ENCODE measurements around the gene ZP4. TPM values are rescaled to one million over a fixed set of nuclear protein-coding genes. Genes with fewer than 3 reads are reported as not detected.

The ZP4 gene
- total and polyA plus RNA-seq, 2 experiments from 2014 or later = not detected

GRCh38 chr1:237938068-237938467 is 47.3 kb upstream of the ZP4 start (continued):
- TF ChIP-seq ZNF462 (CRISPR knock-in tag; IDR thresholded peaks at IDR 0.05) (no peak), REST (IDR thresholded peaks at IDR 0.05; ENCODE audit: unreplicated experiment) (no peak), EZH2phosphoT487 (IDR thresholded peaks at IDR 0.05; ENCODE audit: unreplicated experiment) (no peak)

GRCh38 chr1:237932816-237933215 is 42.1 kb upstream of the ZP4 start:
- Mint-ChIP-seq H3K4me1 (no peaks in the 10 kb centered on the region), H3K4me3 (no peak overlapping the region), H3K27ac (no peak overlapping the region), H3K36me3 (ENCODE audit: low read depth) (no peaks in the 10 kb centered on the region), H3K9me3 (no peaks in the 10 kb centered on the region), H3K27me3 (ENCODE audit: insufficient read depth, low read depth, poor library complexity) (peaks cover 1% of the 10 kb centered on the region)
- Histone ChIP-seq H3K27me3 (ENCODE audit: insufficient read depth) (no peaks in the 10 kb centered on the region), H3K79me2 (replicated peaks; ENCODE audit: insufficient read depth) (no peaks in the 10 kb centered on the region), H4K20me1 (replicated peaks; ENCODE audit: insufficient read depth) (no peaks in the 10 kb centered on the region), H2AFZ (no peak overlapping the region), H3K4me1 (ENCODE audit: insufficient read depth) (no peaks in the 10 kb centered on the region), H3K36me3 (ENCODE audit: insufficient read depth) (no peaks in the 10 kb centered on the region), H3K4me2 (no peak overlapping the region), H3K4me3 (no peak overlapping the region), H3K27ac (ENCODE audit: low read depth) (no peak overlapping the region), H3F3A (replicated peaks; ENCODE audit: low read depth) (no peaks in the 10 kb centered on the region), H3K9me2 (ENCODE audit: insufficient read depth) (peaks cover 4% of the 10 kb centered on the region; the same call in 1 of the 2 replicates)
- DNase-seq (ENCODE audit: low spot score) (no peak), ATAC-seq (no peak)
- TF ChIP-seq EZH2 (IDR thresholded peaks at IDR 0.05; ENCODE audit: low read depth, unreplicated experiment) = no peak
- no peak for TF ChIP-seq CTCF (conservative IDR thresholded peaks at IDR 0.05; ENCODE audit: low read depth in 2 of 2)
- TF ChIP-seq JUNB (IDR thresholded peaks at IDR 0.05; ENCODE audit: unreplicated experiment) = no peak
- no peak for TF ChIP-seq NANOG (IDR thresholded peaks at IDR 0.05; ENCODE audit: borderline replicate concordance)
- TF ChIP-seq ZNF114 (CRISPR knock-in tag; IDR thresholded peaks at IDR 0.05) = no peak
- no peak for TF ChIP-seq EZH2phosphoT487 (IDR thresholded peaks at IDR 0.05; ENCODE audit: unreplicated experiment)

Data from GM23338 (cell line).